ENCODE data around the gene ZNRF3.
"Not testable (repeated sequence)": the region's sequence is repeated elsewhere in the genome, so short reads cannot be mapped to it uniquely, and the experiment has no call there.

ZNRF3 gene

DNA sequence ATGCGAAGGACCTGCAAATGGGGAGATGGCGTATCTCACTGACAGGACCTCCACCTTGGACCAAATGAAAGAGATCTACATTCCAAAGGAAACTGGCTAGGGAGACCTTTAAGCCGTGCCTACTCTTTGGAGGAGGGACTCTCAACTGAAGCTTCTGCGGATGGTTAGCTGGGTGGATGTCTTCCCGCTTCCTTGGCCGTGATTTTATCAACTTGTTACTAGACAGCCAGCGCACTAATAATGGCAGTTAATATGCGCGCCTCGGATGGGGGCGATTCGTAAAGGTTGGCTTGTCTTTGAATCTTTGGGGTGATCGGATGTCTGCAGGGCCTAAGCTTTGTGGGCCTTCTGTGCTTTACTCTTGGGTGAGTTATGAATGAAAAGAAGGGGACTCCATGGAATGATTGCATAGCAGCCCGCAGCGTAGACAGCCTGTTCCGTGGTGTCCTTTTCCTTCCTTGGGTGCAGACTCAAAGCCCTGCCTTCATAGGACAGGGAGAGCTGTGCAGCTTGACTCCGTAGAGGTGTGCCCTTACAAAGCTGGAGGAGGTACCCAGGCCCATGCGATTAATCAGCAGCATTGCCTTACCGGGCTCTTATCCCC, 1.5 kb downstream of the ZNRF3 start:
- no peak for DNase-seq

- no peak for DNase-seq
These were observed 2.6 kb downstream of the ZNRF3 start for GRCh38 chr22:28885939-28886338.

DNA sequence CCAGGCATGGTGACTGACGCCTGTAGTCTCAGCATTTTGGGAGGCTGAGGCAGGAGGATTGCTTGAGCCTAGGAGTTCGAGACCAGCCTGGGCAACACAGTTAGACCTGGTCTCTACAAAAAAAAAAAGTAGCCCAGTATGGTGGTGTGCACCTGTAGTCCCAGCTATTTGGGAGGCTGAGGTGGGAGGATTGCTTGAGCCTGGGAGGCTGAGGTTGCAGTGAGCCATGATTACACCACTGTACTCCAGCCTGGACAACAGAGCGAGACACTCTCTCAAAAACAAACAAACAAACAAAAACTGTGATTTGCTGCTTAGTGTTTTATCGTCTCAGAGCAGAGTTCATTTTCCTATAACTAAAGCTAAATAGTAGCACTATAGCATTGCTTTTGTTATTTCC, 3.3 kb downstream of the ZNRF3 start:
- not testable (repeated sequence) for DNase-seq

- no peak for DNase-seq
These were observed 4.5 kb downstream of the ZNRF3 start for GRCh38 chr22:28887725-28888459.

- no peak for DNase-seq
These were observed 6.2 kb downstream of the ZNRF3 start for GRCh38 chr22:28889478-28890024.

DNA sequence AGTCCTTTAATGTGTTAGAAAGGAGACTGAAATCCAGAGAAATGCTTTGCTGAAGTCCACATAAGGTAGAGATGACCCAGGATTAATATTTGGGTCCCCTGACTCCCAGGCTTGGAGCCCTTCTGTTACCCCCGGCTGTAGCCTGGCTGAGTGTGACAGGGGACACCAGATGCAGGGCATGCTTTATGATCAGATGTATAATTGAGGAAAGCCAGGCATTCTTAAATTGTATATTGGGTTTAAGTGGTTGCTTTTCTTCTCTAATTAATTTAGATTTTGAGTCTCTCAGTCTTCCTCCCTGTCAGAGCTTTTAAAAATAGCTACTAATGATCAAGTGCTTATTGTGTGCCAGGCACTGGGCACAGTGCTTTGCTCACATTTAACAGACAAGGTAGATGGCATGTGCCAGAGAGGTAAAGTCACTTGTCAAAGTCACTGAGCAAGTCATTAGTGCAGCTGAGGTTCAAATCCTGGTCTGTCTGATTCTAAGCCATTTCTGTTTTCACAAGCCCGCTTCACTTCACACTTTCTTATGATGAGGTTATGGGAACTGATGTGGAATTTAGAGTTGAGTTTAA, 7.9 kb downstream of the ZNRF3 start:
- DNase-seq: no peak

DNA sequence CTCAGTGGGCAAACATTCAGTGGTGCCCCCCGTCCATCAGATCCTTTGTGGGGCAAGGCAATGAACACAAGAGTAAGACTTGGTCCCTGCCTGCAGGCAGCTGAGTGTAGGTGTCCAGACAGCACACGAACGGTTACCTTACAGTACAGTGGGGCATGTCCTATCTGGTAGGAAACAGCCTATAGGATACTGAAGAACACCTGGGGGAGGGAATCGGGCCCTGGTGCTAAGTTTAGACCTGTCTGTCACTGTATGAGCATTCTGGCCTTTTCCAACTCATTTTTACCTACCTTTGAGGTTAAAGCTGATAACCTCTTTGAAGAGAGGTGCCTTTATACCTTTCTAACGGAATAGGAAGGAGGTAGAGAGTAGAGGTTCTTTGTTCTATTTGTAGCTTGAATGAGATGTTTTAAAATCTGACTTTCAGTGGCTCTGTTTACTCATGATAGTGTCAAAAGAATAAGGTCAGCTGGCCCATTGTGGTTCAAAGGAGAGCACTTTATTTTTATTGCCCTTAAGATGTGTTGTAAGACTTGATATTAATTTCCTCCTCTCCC, 8.9 kb downstream of the ZNRF3 start:
- no peak for DNase-seq

DNA sequence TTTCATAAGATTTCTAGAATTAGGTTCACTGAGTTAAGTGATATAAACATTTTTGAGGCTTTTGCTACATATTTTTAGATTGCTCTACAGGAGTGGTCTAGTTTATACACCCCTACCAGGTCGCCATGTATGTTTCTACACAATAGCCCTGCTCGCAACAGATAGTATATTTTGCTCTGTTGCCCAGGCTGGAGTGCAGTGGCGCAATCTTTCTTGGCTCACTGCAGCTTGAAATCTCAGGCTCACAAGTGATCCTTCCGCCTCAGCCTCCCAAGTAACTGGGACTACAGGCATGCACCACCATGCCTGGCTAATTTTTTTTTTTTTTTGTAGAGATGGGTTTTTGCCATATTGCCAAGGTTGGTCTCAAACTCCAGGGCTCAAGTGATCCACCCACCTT, 10.4 kb downstream of the ZNRF3 start:
- no peak for DNase-seq

DNA sequence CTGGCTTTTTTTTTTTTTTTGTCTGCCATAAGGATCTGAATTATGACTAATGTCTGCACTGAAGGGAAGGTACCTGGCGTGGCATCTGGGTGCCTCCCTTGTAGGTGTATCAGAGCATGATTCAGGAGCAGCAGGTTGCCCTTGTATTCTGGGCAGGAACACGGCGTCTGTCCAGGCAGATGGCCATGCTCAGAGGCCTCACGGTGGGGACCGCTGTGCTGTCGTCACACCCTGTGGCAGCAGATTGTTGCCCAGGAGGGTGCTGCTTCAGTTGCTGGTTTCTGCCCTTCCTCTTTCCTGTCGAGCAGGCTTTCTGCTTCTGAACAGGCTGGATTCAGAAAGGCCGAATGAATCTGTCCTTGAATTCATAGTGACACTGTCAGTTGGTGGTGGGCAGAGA, 11.0 kb downstream of the ZNRF3 start:
- DNase-seq: no peak

DNA sequence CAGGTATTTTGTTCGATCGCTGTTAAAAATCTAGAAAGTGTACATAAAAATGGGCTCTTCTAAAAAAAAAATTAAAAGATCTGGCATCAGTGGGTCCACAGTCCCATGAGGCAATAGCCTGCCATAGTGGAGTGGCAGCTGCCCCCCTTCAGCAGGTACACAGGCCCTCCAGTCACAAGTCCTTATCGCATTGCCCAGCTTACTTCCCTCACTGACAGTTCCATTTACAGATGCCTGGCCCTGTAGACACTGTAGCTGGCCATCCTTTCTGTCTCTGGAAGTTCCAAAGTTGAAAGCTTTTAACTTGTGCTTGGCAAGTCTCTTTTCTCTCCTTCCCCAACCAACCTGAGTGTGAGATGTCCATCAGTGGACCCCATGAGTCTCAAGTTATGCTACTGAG, 11.4 kb downstream of the ZNRF3 start:
- no peak for DNase-seq

DNA sequence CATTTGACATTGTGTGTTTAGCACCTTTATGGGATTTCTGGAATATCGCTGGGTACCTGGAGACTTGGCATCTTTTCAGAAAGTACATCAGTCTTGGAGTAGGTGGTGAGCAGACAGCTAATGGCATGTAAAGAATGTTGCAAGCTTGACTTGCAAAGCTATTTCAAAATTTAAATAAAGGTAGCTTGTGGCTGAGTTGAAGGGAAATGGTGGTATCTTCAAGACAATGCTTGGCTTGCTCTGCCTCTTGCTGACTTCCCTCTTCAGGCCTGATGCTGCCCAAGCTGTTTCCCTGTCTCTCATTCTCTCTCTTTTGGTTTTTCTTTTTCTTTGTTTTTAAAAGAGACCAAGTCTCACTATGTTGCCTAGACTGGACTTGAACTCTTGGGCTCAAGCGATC, 13.2 kb downstream of the ZNRF3 start:
- DNase-seq: no peak

GRCh38 chr22:28898233-28898629, 14.9 kb downstream of the ZNRF3 start:
- DNase-seq: no peak

DNA sequence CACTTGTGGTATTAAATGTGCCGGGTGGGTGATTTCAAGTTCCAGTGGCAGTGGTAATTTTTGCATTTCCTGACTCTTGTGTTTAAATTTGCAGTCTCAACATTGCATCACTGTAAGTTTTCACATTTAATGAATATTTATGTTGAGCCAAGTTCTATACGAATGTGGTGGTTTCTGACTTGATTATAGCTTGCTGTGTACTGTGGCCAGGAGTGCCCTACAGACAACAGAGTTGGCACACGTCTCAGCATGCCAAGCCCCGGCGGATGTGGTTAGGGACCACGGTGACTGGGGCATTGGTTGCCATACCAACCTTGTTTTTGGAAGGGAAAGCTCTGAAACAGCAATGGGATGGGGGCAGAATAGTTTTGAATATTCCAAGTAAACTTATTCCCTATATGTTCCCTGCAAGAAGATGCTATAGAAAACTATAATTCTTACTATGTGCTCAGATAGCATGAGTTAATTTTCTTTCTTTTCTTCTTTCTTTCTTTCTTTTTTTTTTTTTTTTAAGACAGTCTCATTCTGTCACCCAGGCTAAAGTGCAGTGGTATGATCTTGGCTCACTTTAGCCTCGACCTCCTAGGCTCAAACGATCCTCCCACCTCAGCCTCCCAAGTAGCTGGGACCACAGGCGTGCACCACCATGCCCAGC, 16.0 kb downstream of the ZNRF3 start:
- DNase-seq: no peak

DNA sequence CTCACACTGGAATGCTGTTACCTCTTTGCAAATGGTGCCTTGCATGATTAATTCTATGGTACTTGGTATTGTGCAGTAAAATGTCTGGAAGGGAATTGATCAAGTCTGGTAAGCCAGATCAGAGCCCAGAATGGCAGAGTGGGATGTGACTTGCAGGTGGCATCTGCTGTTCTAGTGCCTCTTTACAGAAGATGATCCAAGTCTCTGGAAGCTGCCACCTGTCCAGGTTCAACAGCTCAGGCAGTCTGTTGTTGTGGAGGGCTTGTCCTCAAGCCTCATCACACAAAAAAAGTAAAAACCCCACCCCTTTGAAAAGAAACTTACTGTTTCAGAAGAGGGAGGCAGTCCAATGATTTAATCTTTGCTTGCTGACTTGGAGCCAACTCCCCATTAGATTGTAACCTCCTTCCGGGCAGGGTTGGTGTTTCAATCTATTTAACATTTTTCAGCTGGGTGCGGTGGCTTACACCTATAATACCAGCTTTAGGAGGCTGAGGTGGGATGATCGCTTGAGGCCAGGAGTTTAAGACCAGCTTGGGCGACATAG, 17.1 kb downstream of the ZNRF3 start:
- DNase-seq: no peak

DNA sequence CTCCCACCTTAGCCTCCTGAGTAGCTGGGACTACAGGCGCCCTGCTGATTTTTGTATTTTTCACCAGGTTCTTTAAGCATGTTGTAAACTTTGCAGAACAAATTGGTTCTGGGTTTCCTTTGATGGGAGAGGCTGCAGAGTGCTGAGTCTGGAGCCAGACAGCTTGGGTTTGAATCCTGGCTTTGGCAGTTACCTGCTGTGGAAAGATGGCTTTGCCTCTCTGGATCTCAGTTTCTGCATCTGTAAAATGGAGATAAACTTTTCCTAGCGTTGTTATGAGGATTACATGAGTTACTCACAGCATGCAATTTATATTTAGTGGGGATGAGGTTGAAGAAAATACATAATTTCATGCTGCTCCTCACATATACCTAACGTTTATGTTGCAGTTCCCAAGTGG, 19.1 kb downstream of the ZNRF3 start:
- no peak for DNase-seq

GRCh38 chr22:28903080-28903479, 19.7 kb downstream of the ZNRF3 start:
- no peak for DNase-seq

GRCh38 chr22:28903729-28904128, 20.4 kb downstream of the ZNRF3 start:
- no peak for DNase-seq

GRCh38 chr22:28904211-28904896, 21.0 kb downstream of the ZNRF3 start:
- DNase-seq: no peak

- DNase-seq: no peak
These were observed 22.0 kb downstream of the ZNRF3 start for GRCh38 chr22:28905256-28905832.

DNA sequence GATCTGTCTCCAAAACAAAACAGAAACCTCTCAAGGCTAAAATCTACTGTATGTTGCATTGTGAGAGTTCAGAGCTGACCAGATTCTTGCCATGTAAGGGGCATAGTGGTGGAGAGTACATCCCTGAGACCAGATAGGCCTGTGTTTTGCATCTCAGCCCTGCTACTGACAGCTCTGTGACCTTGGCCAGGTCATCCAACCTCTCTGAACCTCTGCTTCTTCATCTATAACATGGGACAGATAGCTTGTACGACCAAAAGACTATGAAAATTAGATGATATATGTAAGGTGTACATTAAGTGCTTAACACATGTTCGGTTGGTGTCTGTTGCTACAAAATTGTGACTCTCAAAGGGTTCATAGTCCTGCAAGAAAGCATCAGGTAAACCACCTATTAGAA, 22.9 kb downstream of the ZNRF3 start:
- DNase-seq: no peak

DNA sequence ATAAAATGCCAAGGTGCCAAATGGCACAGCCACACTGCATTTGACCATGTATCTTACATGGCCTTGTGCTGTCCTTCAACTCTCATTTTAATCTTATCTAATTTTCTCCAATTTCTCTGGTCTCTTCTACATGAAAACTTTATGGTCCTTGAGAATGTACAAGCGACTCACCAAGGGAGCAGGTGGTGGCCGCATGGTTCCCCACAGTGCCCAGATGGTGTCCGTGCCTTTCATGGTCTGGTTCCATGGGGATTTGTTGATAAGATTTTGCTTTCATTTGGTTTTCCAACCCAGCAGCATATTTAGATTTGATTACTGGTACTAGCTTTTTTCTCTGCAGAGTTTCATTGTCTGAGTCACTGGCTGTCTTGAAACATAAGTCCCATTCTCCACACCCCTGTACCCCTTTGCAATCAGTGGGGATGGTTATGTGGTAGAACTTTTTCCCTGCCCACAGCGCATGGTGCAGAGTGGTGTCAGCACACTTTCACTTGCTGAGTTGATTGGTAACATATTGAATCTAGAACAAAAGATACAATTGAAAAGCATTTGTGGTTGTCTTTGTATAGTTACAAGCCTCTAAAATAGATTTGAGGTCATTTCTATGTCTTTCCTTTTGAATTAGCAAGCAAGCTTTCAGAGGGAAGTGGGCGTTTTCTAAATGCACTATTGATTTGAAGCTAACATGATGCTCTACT, 24.1 kb downstream of the ZNRF3 start:
- peak; percentile 73 for DNase-seq
